Erythroblast (primary cell): ENCODE data around the gene ZNF334.

Experiments used
- GATA1 ChIP-seq: IDR thresholded peaks from 2 replicates; pipeline ENCODE4 v1.6.1; 2011; ENCODE audit warnings: low read depth, mild to moderate bottlenecking, control low read depth, low read length, moderate library complexity
- POLR2A ChIP-seq: IDR thresholded peaks from 2 replicates; pipeline ENCODE4 v1.6.1; 2011; ENCODE audit warnings: mild to moderate bottlenecking, low read length

- no peak for TF ChIP-seq POLR2A
- no peak for TF ChIP-seq GATA1
Measured at GRCh38 chr20:46555370-46555956, 42.1 kb upstream of the ZNF334 start.
